ENCODE measurements around the gene NUP210L.
"Not testable (repeated sequence)": the region's sequence is repeated elsewhere in the genome, so short reads cannot be mapped to it uniquely, and the experiment has no call there.

The NUP210L gene

DNA sequence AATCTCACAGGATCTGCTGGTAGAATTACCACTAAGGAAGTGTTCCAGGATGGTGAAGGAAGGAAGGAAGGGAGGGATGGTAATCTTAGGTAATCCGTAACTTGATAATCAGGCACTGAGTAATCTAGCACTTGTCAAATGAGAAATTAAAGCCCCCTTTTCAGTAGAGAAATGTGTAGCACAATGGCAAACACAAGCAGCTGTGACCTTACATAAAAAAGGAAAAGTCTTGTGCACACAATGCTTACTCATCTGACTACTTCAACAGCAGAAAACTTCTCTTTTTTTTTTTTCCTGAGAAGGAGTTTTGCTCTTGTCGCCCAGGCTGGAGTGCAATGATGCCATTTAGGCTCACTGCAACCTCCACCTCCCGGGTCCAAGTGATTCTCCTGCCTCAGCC, 6.1 kb downstream of the NUP210L start:
- no peak overlapping the region for H3K4me3 ChIP-seq (ENCODE audit: low read depth in 1 of 2, low read length in 2 of 2)
- H3K27me3 ChIP-seq (ENCODE audit: control insufficient read depth in 1 of 2, insufficient read depth in 2 of 2, low read length in 2 of 2): no peaks in the 10 kb centered on the region
- no peaks in the 10 kb centered on the region for H3K36me3 ChIP-seq (ENCODE audit: control insufficient read depth in 1 of 2, insufficient read depth in 2 of 2, low read length in 2 of 2)
- no peak overlapping the region for H3K9ac ChIP-seq (ENCODE audit: low read depth in 1 of 2, low read length in 2 of 2)
- no peaks in the 10 kb centered on the region for H3K9me3 ChIP-seq (ENCODE audit: control insufficient read depth in 1 of 2, low read length in 2 of 2)
- H3K4me1 ChIP-seq (ENCODE audit: control insufficient read depth in 1 of 2, insufficient read depth in 2 of 2, low read length in 2 of 2): no peaks in the 10 kb centered on the region
- H3K27ac ChIP-seq (ENCODE audit: low read depth, low read length): no peak overlapping the region

DNA sequence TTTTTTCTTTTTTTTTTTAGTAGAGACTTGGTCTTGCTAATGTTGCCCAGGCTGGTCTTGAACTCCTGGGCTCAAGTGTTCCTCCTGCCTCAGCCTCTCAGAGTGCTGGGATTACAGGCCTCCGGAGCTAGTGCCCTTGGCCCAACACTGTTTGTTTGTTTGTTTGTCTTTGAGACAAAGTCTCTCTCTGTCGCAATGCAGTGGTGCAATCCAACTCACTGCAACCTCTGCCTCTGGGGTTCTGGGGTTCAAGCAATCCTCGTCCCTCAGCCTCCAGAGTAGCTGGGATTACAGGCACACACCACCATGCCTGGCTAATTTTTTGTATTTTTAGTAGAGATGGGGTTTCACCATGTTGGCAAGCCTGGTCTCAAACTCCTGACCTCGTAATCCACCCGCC, 7.4 kb downstream of the NUP210L start:
- H3K27ac ChIP-seq (ENCODE audit: low read depth, low read length); H3K9me3 ChIP-seq (ENCODE audit: control insufficient read depth in 1 of 2, low read length in 2 of 2); H3K36me3 ChIP-seq (ENCODE audit: control insufficient read depth in 1 of 2, insufficient read depth in 2 of 2, low read length in 2 of 2); H3K27me3 ChIP-seq (ENCODE audit: control insufficient read depth in 1 of 2, insufficient read depth in 2 of 2, low read length in 2 of 2); H3K9ac ChIP-seq (ENCODE audit: low read depth in 1 of 2, low read length in 2 of 2); H3K4me1 ChIP-seq (ENCODE audit: control insufficient read depth in 1 of 2, insufficient read depth in 2 of 2, low read length in 2 of 2); H3K4me3 ChIP-seq (ENCODE audit: low read depth in 1 of 2, low read length in 2 of 2): not testable (repeated sequence)

DNA sequence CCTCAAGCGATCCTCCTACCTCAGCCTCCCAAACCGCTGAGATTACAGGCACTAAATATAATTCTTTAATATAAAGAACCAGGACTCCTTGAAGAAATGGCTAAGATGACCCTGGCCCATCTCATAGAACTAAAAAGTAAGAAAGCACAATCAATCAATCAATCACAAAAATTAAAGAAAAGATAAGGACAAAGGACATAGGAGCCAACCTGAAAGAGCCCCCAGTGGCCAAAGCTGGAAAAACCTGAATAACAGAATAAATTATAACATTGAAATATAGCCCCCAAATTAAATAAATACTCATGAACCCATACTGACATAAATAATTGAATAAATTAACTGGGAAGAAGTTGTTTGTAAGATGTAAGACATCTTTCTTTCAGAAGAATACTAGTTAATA, 8.9 kb downstream of the NUP210L start:
- H3K27me3 ChIP-seq (ENCODE audit: control insufficient read depth in 1 of 2, insufficient read depth in 2 of 2, low read length in 2 of 2): no peaks in the 10 kb centered on the region
- no peak overlapping the region for H3K4me3 ChIP-seq (ENCODE audit: low read depth in 1 of 2, low read length in 2 of 2)
- no peak overlapping the region for H3K9ac ChIP-seq (ENCODE audit: low read depth in 1 of 2, low read length in 2 of 2)
- H3K4me1 ChIP-seq (ENCODE audit: control insufficient read depth in 1 of 2, insufficient read depth in 2 of 2, low read length in 2 of 2): no peaks in the 10 kb centered on the region
- H3K9me3 ChIP-seq (ENCODE audit: control insufficient read depth in 1 of 2, low read length in 2 of 2): no peaks in the 10 kb centered on the region
- H3K36me3 ChIP-seq (ENCODE audit: control insufficient read depth in 1 of 2, insufficient read depth in 2 of 2, low read length in 2 of 2): no peaks in the 10 kb centered on the region
- no peak overlapping the region for H3K27ac ChIP-seq (ENCODE audit: low read depth, low read length)

DNA sequence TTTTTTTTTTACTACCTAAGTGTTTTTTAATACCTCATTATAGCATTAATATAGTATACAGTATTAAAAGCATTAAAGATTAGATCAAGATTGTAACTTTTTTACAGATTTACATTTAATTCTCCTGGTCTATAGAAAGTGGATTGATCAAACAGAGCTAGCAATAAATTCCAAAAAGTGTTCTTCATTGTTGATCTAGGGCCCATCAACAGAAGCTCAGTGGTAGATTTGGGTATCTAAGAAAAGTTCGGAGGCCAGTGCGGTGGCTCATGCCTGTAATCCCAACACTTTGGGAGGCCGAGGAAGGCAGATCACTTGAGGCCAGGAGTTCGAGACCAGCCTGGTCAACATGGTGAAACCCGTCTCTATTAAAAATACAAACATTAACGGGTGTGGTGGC, 12.5 kb downstream of the NUP210L start:
- Histone ChIP-seq H3K27me3 (ENCODE audit: control insufficient read depth in 1 of 2, insufficient read depth in 2 of 2, low read length in 2 of 2) (no peaks in the 10 kb centered on the region), H3K9me3 (ENCODE audit: control insufficient read depth in 1 of 2, low read length in 2 of 2) (no peaks in the 10 kb centered on the region), H3K4me3 (ENCODE audit: low read depth in 1 of 2, low read length in 2 of 2) (no peak overlapping the region), H3K4me1 (ENCODE audit: control insufficient read depth in 1 of 2, insufficient read depth in 2 of 2, low read length in 2 of 2) (no peaks in the 10 kb centered on the region), H3K36me3 (ENCODE audit: control insufficient read depth in 1 of 2, insufficient read depth in 2 of 2, low read length in 2 of 2) (no peaks in the 10 kb centered on the region), H3K9ac (ENCODE audit: low read depth in 1 of 2, low read length in 2 of 2) (no peak overlapping the region), H3K27ac (ENCODE audit: low read depth, low read length) (no peak overlapping the region)

DNA sequence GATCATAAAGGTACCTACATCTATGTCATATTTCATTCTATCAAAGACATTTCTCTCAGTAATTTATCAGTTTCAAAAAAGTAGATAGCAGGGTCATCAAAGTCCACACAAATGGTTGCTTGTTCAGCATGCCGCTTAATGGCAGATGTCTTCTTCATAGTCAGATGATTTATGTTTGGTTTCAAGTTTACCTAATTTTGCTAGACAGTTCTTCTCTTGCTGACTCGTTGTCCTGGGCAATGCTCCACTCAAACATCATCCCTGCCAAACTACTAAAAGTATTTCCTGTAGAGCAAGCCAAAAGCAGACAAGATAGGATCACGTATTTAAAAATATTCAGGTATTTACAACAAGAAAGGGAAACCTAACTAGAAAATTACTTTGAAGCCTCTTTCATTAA, 13.6 kb downstream of the NUP210L start:
- no peaks in the 10 kb centered on the region for H3K9me3 ChIP-seq (ENCODE audit: control insufficient read depth in 1 of 2, low read length in 2 of 2)

DNA sequence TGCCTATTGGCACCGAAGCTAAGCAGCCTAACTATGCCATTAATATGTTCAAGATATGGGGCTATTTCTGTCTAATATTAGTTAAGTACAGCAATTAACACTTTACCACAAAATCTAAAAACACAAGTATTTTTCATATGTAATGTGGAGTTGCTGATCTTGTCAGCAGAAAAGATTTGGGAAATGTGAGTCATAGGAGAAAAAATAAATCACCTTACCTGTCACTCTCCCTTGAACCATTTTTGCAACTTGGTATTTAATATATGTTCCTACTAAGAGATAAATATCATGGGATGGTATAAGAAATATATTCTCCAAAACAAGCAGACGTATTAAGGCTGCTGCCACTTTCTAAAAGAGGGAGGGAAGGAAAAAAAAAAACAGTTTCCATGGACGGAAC, 17.0 kb downstream of the NUP210L start:
- no peaks in the 10 kb centered on the region for H3K36me3 ChIP-seq (ENCODE audit: control insufficient read depth in 1 of 2, insufficient read depth in 2 of 2, low read length in 2 of 2)
- no peaks in the 10 kb centered on the region for H3K4me1 ChIP-seq (ENCODE audit: control insufficient read depth in 1 of 2, insufficient read depth in 2 of 2, low read length in 2 of 2)
- H3K27ac ChIP-seq (ENCODE audit: low read depth, low read length): no peak overlapping the region
- H3K27me3 ChIP-seq (ENCODE audit: control insufficient read depth in 1 of 2, insufficient read depth in 2 of 2, low read length in 2 of 2): no peaks in the 10 kb centered on the region
- no peaks in the 10 kb centered on the region for H3K9me3 ChIP-seq (ENCODE audit: control insufficient read depth in 1 of 2, low read length in 2 of 2)
- H3K9ac ChIP-seq (ENCODE audit: low read depth in 1 of 2, low read length in 2 of 2): no peak overlapping the region
- H3K4me3 ChIP-seq (ENCODE audit: low read depth in 1 of 2, low read length in 2 of 2): no peak overlapping the region

More for the DNA sequence above, 13.6 kb downstream of the NUP210L start:
- Histone ChIP-seq H3K4me1 (ENCODE audit: control insufficient read depth in 1 of 2, insufficient read depth in 2 of 2, low read length in 2 of 2) (no peaks in the 10 kb centered on the region), H3K36me3 (ENCODE audit: control insufficient read depth in 1 of 2, insufficient read depth in 2 of 2, low read length in 2 of 2) (no peaks in the 10 kb centered on the region), H3K27ac (ENCODE audit: low read depth, low read length) (no peak overlapping the region), H3K9ac (ENCODE audit: low read depth in 1 of 2, low read length in 2 of 2) (no peak overlapping the region), H3K4me3 (ENCODE audit: low read depth in 1 of 2, low read length in 2 of 2) (no peak overlapping the region), H3K27me3 (ENCODE audit: control insufficient read depth in 1 of 2, insufficient read depth in 2 of 2, low read length in 2 of 2) (no peaks in the 10 kb centered on the region)

DNA sequence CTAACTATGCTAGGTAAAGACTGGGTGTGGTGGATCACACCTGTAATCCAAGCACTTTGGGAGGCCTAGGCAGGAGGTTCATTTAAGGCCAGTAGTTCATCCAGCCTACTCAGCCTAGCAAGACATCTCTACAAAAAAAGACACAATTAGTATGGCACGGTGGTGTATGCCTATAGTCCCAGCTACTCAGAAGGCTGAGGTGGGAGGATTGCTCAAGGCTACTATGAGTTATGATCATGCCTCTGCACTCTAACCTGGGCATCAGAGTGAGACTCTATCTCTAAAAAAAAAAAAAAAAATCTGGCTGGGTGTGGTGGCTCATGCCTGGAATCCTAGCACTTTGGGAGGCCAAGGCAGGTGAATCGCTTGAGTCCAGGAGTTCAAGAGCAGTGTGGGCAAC, 21.6 kb downstream of the NUP210L start:
- Histone ChIP-seq H3K9me3 (ENCODE audit: control insufficient read depth in 1 of 2, low read length in 2 of 2) (no peaks in the 10 kb centered on the region), H3K9ac (ENCODE audit: low read depth in 1 of 2, low read length in 2 of 2) (no peak overlapping the region), H3K36me3 (ENCODE audit: control insufficient read depth in 1 of 2, insufficient read depth in 2 of 2, low read length in 2 of 2) (no peaks in the 10 kb centered on the region), H3K4me1 (ENCODE audit: control insufficient read depth in 1 of 2, insufficient read depth in 2 of 2, low read length in 2 of 2) (no peaks in the 10 kb centered on the region), H3K4me3 (ENCODE audit: low read depth in 1 of 2, low read length in 2 of 2) (no peak overlapping the region), H3K27me3 (ENCODE audit: control insufficient read depth in 1 of 2, insufficient read depth in 2 of 2, low read length in 2 of 2) (no peaks in the 10 kb centered on the region), H3K27ac (ENCODE audit: low read depth, low read length) (no peak overlapping the region)

DNA sequence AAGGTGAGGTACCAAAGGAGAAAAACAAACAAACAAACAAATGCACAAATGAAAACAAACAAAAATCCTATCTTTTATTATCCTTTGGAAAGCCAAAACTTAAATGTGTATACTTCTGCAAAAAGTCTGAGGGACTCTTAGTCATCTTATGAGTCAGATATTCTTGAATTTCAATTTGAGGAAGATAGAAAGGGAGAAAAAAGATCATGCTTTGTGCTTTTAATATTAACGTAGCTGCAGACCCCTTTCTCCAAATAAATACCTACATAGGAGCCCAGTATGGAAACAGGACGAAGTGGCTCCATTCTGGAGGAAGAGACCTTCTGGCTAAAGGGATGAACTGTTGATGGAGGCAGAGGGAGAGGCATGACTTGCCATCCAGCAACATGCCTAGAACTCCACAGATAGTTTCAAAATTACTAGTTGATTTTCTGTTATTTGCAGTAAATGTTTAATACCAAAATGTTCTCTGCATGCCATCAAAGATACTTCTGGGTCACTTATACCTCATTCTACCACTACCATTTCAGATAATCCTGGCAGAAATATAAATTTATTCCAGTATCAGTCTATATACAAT, 25.4 kb downstream of the NUP210L start:
- no peaks in the 10 kb centered on the region for H3K9me3 ChIP-seq (ENCODE audit: control insufficient read depth in 1 of 2, low read length in 2 of 2)
- H3K9ac ChIP-seq (ENCODE audit: low read depth in 1 of 2, low read length in 2 of 2): no peak overlapping the region
- H3K27me3 ChIP-seq (ENCODE audit: control insufficient read depth in 1 of 2, insufficient read depth in 2 of 2, low read length in 2 of 2): no peaks in the 10 kb centered on the region
- no peak overlapping the region for H3K4me3 ChIP-seq (ENCODE audit: low read depth in 1 of 2, low read length in 2 of 2)
- H3K27ac ChIP-seq (ENCODE audit: low read depth, low read length): no peak overlapping the region
- H3K4me1 ChIP-seq (ENCODE audit: control insufficient read depth in 1 of 2, insufficient read depth in 2 of 2, low read length in 2 of 2): no peaks in the 10 kb centered on the region
- no peaks in the 10 kb centered on the region for H3K36me3 ChIP-seq (ENCODE audit: control insufficient read depth in 1 of 2, insufficient read depth in 2 of 2, low read length in 2 of 2)

DNA sequence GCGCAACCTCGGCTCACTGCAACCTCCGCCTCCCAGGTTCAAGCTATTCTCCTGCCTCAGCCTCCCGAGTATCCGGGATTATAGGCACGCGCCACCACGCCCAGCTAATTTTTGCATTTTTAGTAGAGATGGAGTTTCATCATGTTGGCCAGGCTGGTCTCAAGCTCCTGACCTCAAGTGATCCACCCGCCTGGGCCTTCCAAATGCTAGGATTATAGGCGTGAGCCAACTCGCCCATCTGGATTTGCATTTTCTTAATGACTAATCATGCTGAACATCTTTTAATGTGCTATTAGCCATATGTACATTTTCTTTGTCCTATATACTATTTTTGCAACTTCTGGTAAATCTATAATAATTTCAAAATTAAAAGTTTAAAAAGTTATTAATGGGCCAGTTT, 31.7 kb downstream of the NUP210L start:
- H3K27me3 ChIP-seq (ENCODE audit: control insufficient read depth in 1 of 2, insufficient read depth in 2 of 2, low read length in 2 of 2); H3K27ac ChIP-seq (ENCODE audit: low read depth, low read length); H3K4me1 ChIP-seq (ENCODE audit: control insufficient read depth in 1 of 2, insufficient read depth in 2 of 2, low read length in 2 of 2); H3K36me3 ChIP-seq (ENCODE audit: control insufficient read depth in 1 of 2, insufficient read depth in 2 of 2, low read length in 2 of 2); H3K9ac ChIP-seq (ENCODE audit: low read depth in 1 of 2, low read length in 2 of 2); H3K9me3 ChIP-seq (ENCODE audit: control insufficient read depth in 1 of 2, low read length in 2 of 2); H3K4me3 ChIP-seq (ENCODE audit: low read depth in 1 of 2, low read length in 2 of 2): not testable (repeated sequence)

DNA sequence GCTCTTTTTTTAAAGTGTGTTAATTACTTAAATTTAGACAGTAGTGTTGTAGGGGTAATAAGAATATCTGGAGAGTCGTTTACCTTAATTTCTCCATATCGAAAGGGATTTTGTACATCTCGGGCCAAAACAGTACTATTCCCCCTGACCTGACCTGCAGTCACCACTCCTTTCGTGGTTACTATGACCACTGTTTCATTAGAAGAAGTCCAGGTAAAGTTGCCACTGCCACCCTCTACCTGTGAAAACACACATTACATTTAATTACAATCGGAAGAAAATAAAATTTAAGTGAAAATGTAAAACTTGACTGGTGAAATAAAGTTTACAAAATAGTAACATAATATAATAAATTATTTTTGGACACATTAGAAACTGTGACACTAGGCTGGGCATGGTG, 37.2 kb downstream of the NUP210L start:
- no peaks in the 10 kb centered on the region for H3K36me3 ChIP-seq (ENCODE audit: control insufficient read depth in 1 of 2, insufficient read depth in 2 of 2, low read length in 2 of 2)
- peaks cover 6% of the 10 kb centered on the region in 2 donors for H3K4me1 ChIP-seq (ENCODE audit: control insufficient read depth in 1 of 2, insufficient read depth in 2 of 2, low read length in 2 of 2)
- H3K9me3 ChIP-seq (ENCODE audit: control insufficient read depth in 1 of 2, low read length in 2 of 2): no peaks in the 10 kb centered on the region
- no peak overlapping the region for H3K4me3 ChIP-seq (ENCODE audit: low read depth in 1 of 2, low read length in 2 of 2)
- H3K27ac ChIP-seq (ENCODE audit: low read depth, low read length): no peak overlapping the region
- H3K9ac ChIP-seq (ENCODE audit: low read depth in 1 of 2, low read length in 2 of 2): no peak overlapping the region
- H3K27me3 ChIP-seq (ENCODE audit: control insufficient read depth in 1 of 2, insufficient read depth in 2 of 2, low read length in 2 of 2): no peaks in the 10 kb centered on the region

DNA sequence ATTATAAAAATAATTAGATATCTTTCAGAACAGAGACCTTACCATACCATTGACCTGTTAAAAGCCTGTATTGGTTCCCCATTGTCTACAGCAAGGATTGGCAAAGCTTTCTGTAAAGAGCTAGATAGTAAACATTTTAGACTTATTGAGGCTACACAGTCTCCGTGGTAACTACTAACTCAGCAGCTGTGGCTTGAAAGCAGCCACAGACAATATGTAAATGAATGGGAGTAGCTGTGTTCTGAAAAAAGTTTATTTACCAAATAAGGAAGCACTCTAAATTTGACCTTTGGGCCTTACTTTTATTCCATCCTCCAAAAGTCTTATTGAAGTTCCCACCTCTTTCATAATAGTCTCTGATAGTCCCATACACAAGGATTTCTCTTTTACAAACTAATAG, 39.7 kb downstream of the NUP210L start:
- H3K27ac ChIP-seq (ENCODE audit: low read depth, low read length): no peak overlapping the region

More for the DNA sequence above, 39.7 kb downstream of the NUP210L start:
- H3K4me1 ChIP-seq (ENCODE audit: control insufficient read depth in 1 of 2, insufficient read depth in 2 of 2, low read length in 2 of 2): peaks cover 6% of the 10 kb centered on the region in 2 donors
- no peaks in the 10 kb centered on the region for H3K9me3 ChIP-seq (ENCODE audit: control insufficient read depth in 1 of 2, low read length in 2 of 2)
- H3K36me3 ChIP-seq (ENCODE audit: control insufficient read depth in 1 of 2, insufficient read depth in 2 of 2, low read length in 2 of 2): no peaks in the 10 kb centered on the region
- H3K27me3 ChIP-seq (ENCODE audit: control insufficient read depth in 1 of 2, insufficient read depth in 2 of 2, low read length in 2 of 2): no peaks in the 10 kb centered on the region
- H3K4me3 ChIP-seq (ENCODE audit: low read depth in 1 of 2, low read length in 2 of 2): no peak overlapping the region
- H3K9ac ChIP-seq (ENCODE audit: low read depth in 1 of 2, low read length in 2 of 2): no peak overlapping the region

All from duodenal mucosa (tissue), 2 donors.